H9 (cell line): ENCODE data around the gene PAFAH1B1. TPM values are rescaled to one million over a fixed set of nuclear protein-coding genes. Genes with fewer than 3 reads are reported as not detected.

Experiments used
- DNase-seq: peaks from one replicate; pipeline ENCODE4 v3.0.0-alpha.2; 2017
- H2AFZ ChIP-seq: one replicate; pipeline ENCODE4 v1.6.1; 2013; ENCODE audit warnings: mild to moderate bottlenecking, low read length, control low read depth, moderate library complexity
- H2AK5ac ChIP-seq: 2 replicates; pipeline ENCODE4 v1.6.1; 2013; ENCODE audit warnings: low read length, control low read depth, mixed read lengths; ENCODE audit not compliant: insufficient read length
- H2BK120ac ChIP-seq: one replicate; pipeline ENCODE4 v1.6.1; 2013; ENCODE audit warnings: low read depth, mild to moderate bottlenecking, low read length, control low read depth, inconsistent platforms; ENCODE audit not compliant: poor library complexity, severe bottlenecking
- H2BK12ac ChIP-seq: 2 replicates; pipeline ENCODE4 v1.6.1; 2013; ENCODE audit warnings: low read length, control low read depth, mixed read lengths, low read depth; ENCODE audit not compliant: insufficient read length
- H2BK15ac ChIP-seq: 2 replicates; pipeline ENCODE4 v1.6.1; 2013; ENCODE audit warnings: low read depth, low read length, control low read depth
- H2BK20ac ChIP-seq: one replicate; pipeline ENCODE4 v1.6.1; 2013; ENCODE audit warnings: low read depth, mild to moderate bottlenecking, low read length, control low read depth, inconsistent platforms; ENCODE audit not compliant: poor library complexity, severe bottlenecking
- H2BK5ac ChIP-seq: 2 replicates; pipeline ENCODE4 v1.6.1; 2013; ENCODE audit warnings: low read length, control low read depth, mixed read lengths; ENCODE audit not compliant: insufficient read length
- H3K14ac ChIP-seq: 2 replicates; pipeline ENCODE4 v1.6.1; 2013; ENCODE audit warnings: low read length, control low read depth; ENCODE audit not compliant: insufficient read depth
- H3K18ac ChIP-seq: 2 replicates; pipeline ENCODE4 v1.6.1; 2013; ENCODE audit warnings: low read depth, mild to moderate bottlenecking, mixed read lengths, low read length, control low read depth; ENCODE audit not compliant: insufficient read length
- H3K23ac ChIP-seq: 2 replicates; pipeline ENCODE4 v1.6.1; 2013; ENCODE audit warnings: low read length, control low read depth, mixed read lengths, low read depth; ENCODE audit not compliant: insufficient read length
- H3K23me2 ChIP-seq: 2 replicates; pipeline ENCODE4 v1.6.1; 2013; ENCODE audit warnings: low read depth, mild to moderate bottlenecking, mixed read lengths, low read length, control low read depth; ENCODE audit not compliant: insufficient read length, poor library complexity, severe bottlenecking
- H3K27ac ChIP-seq: 2 replicates; pipeline ENCODE4 v1.5.1; 2013; ENCODE audit warnings: low read length, control low read depth, mixed read lengths, low read depth; ENCODE audit not compliant: insufficient read length
- H3K27me3 ChIP-seq: 2 replicates; pipeline ENCODE4 v1.6.1; 2013; ENCODE audit warnings: low read length, control low read depth, inconsistent platforms; ENCODE audit not compliant: insufficient read depth
- H3K4ac ChIP-seq: 2 replicates; pipeline ENCODE4 v1.6.1; 2013; ENCODE audit warnings: low read depth, mild to moderate bottlenecking, control low read depth, inconsistent platforms, low read length, moderate library complexity
- H3K4me1 ChIP-seq: 2 replicates; pipeline ENCODE4 v1.6.1; 2013; ENCODE audit warnings: low read length, control low read depth, inconsistent platforms; ENCODE audit not compliant: insufficient read depth
- H3K4me2 ChIP-seq: 2 replicates; pipeline ENCODE4 v1.6.1; 2013; ENCODE audit warnings: low read length, control low read depth, mixed read lengths; ENCODE audit not compliant: insufficient read length, insufficient read depth
- H3K56ac ChIP-seq: 2 replicates; pipeline ENCODE4 v1.6.1; 2013; ENCODE audit warnings: low read depth, mild to moderate bottlenecking, mixed read lengths, low read length, control low read depth; ENCODE audit not compliant: insufficient read length
- H3K79me1 ChIP-seq: 2 replicates; pipeline ENCODE4 v1.6.1; 2013; ENCODE audit warnings: low read depth, mild to moderate bottlenecking, moderate library complexity, low read length, control low read depth, inconsistent platforms; ENCODE audit not compliant: insufficient read depth, poor library complexity, severe bottlenecking
- H3K79me2 ChIP-seq: 2 replicates; pipeline ENCODE4 v1.6.1; 2013; ENCODE audit warnings: low read length, control low read depth, inconsistent platforms; ENCODE audit not compliant: insufficient read depth
- H3K9ac ChIP-seq: 2 replicates; pipeline ENCODE4 v1.6.1; 2013; ENCODE audit warnings: low read length, control low read depth, mixed read lengths; ENCODE audit not compliant: insufficient read length; ENCODE audit errors: extremely low read depth
- H3K9me3 ChIP-seq: one replicate; pipeline ENCODE4 v1.6.1; 2013; ENCODE audit warnings: low read depth, low read length, inconsistent platforms; ENCODE audit not compliant: control insufficient read depth
- H3T11ph ChIP-seq: one replicate; pipeline ENCODE4 v1.6.1; 2013; ENCODE audit warnings: mild to moderate bottlenecking, low read length, control low read depth, inconsistent platforms
- H4K20me1 ChIP-seq: one replicate; pipeline ENCODE4 v1.6.1; 2013; ENCODE audit not compliant: control insufficient read depth, insufficient read length, insufficient read depth
- H4K5ac ChIP-seq: 2 replicates; pipeline ENCODE4 v1.6.1; 2013; ENCODE audit warnings: low read depth, mild to moderate bottlenecking, mixed read lengths, low read length, control low read depth; ENCODE audit not compliant: insufficient read length
- H4K8ac ChIP-seq: replicated peaks from 2 replicates; pipeline ENCODE4 v1.6.1; 2013; ENCODE audit warnings: low read length, control low read depth, mixed read lengths, low read depth; ENCODE audit not compliant: insufficient read length
- H4K91ac ChIP-seq: 2 replicates; pipeline ENCODE4 v1.6.1; 2013; ENCODE audit warnings: low read depth, mild to moderate bottlenecking, moderate library complexity, mixed read lengths, low read length, control low read depth; ENCODE audit not compliant: insufficient read length
- H3K27ac Mint-ChIP-seq, 3 experiments: 2 replicates in 2 of 3; 3 replicates in 1 of 3; pipeline ENCODE4 v1.8.0; 2020 to 2021; ENCODE audit warnings: mixed read lengths in 3 of 3, mild to moderate bottlenecking in 1 of 3, moderate library complexity in 1 of 3
- H3K27me3 Mint-ChIP-seq: 2 replicates; pipeline ENCODE4 v1.8.0; 2021; ENCODE audit warnings: low read depth, mild to moderate bottlenecking, moderate library complexity, mixed read lengths
- H3K36me3 Mint-ChIP-seq, 3 experiments: 2 replicates in 2 of 3; 3 replicates in 1 of 3; pipeline ENCODE4 v1.8.0; 2020 to 2021; ENCODE audit warnings: low read depth in 3 of 3, mixed read lengths in 3 of 3; ENCODE audit not compliant: insufficient read depth in 1 of 3
- H3K4me1 Mint-ChIP-seq, 2 experiments: 2 replicates each; pipeline ENCODE4 v1.8.0; 2020; ENCODE audit warnings: mixed read lengths in 2 of 2
- H3K4me3 Mint-ChIP-seq, 2 experiments: 2 replicates in 1 of 2; 3 replicates in 1 of 2; pipeline ENCODE4 v1.8.0; 2020 to 2021; ENCODE audit warnings: mild to moderate bottlenecking in 2 of 2, mixed read lengths in 2 of 2, moderate library complexity in 1 of 2
- H3K9me3 Mint-ChIP-seq, 2 experiments: 2 replicates in 1 of 2; 3 replicates in 1 of 2; pipeline ENCODE4 v1.8.0; 2020; ENCODE audit warnings: mild to moderate bottlenecking in 2 of 2, mixed read lengths in 2 of 2, moderate library complexity in 1 of 2
- CTCF ChIP-seq: fragments of 200-600 bp; sonication (generic); conservative IDR thresholded peaks from 3 replicates; pipeline ENCODE4 v1.8.0; 2021; ENCODE audit warnings: antibody characterized with exemption, mild to moderate bottlenecking
- WGBS: extraction: QIAGEN DNeasy Blood & Tissue Kit; methylation state at CpG from one replicate; pipeline ENCODE4 v1.1.7; 2013; ENCODE audit warnings: missing lambda C conversion rate, low lambda C conversion rate, mixed read lengths; ENCODE audit not compliant: insufficient read length; ENCODE audit errors: extremely low coverage; 5-methylcytosine and 5-hydroxymethylcytosine counted together
- total RNA-seq: library from RNA; stranded (reverse); gene quantifications from 2 replicates; pipeline ENCODE4 v1.2.1, GENCODE V29; 2021

Gene PAFAH1B1
- total RNA-seq, 1 experiment from 2014 or later: 134 TPM

- H3K9me3 Mint-ChIP-seq: no peaks in the 10 kb centered on the region; a peak in 1 of 5 replicates
- H3K4me3 Mint-ChIP-seq: no peak overlapping the region; a peak in 1 of 5 replicates
- no peak overlapping the region for H2BK120ac ChIP-seq
- H3K27me3 ChIP-seq: no peaks in the 10 kb centered on the region; the same call in 1 of the 2 replicates
- H2BK15ac ChIP-seq: no peak overlapping the region
- no peak overlapping the region for H4K91ac ChIP-seq
- H3K27ac Mint-ChIP-seq: peak overlapping the region in 2 of 3 experiments; percentile 50 to 77; a peak in 2 of 7 replicates
- no peak overlapping the region for H3K23ac ChIP-seq
- peaks cover 4% of the 10 kb centered on the region; the same call in 1 of the 2 replicates for H3K4me1 ChIP-seq
- no peak overlapping the region for H3K18ac ChIP-seq
- no peaks in the 10 kb centered on the region for H3K9me3 ChIP-seq
- no peak overlapping the region for H4K8ac ChIP-seq
- H3K27me3 Mint-ChIP-seq: peaks cover 7% of the 10 kb centered on the region; the same call in 1 of the 2 replicates
- H3K4me1 Mint-ChIP-seq: peaks cover 39 to 51% of the 10 kb centered on the region in 2 experiments
- H3K9ac ChIP-seq: no peak overlapping the region
- no peak overlapping the region for H2AFZ ChIP-seq
- H3K36me3 Mint-ChIP-seq: peaks cover under 1 to 27% (median 8%) of the 10 kb centered on the region in 3 experiments; a peak in 6 of 7 replicates
- no peak overlapping the region; the same call in 1 of the 2 replicates for H3K14ac ChIP-seq
- H3K4ac ChIP-seq: no peak overlapping the region
- H2AK5ac ChIP-seq: no peak overlapping the region
- no peak for TF ChIP-seq CTCF
- H2BK5ac ChIP-seq: no peak overlapping the region
- H4K20me1 ChIP-seq: no peaks in the 10 kb centered on the region
- no CpG with 5 or more reads among the region's 25 CpGs for WGBS
- DNase-seq: no peak
- no peak overlapping the region for H2BK12ac ChIP-seq
- no peak overlapping the region for H3K27ac ChIP-seq
- no peak overlapping the region for H4K5ac ChIP-seq
- no peak overlapping the region for H3K4me2 ChIP-seq
- peaks cover 17% of the 10 kb centered on the region; the same call in 1 of the 2 replicates for H3K79me2 ChIP-seq
- H2BK20ac ChIP-seq: no peak overlapping the region
- H3K23me2 ChIP-seq: peaks cover 6% of the 10 kb centered on the region
- H3T11ph ChIP-seq: no peak overlapping the region
- no peak overlapping the region for H3K56ac ChIP-seq
- no peaks in the 10 kb centered on the region for H3K79me1 ChIP-seq
Measured at GRCh38 chr17:2705888-2706795, 112.7 kb downstream of the PAFAH1B1 start.
